Ishikawa (cell line): ENCODE data around the gene ZNF10.

Source experiments
- CEBPB ChIP-seq: IDR thresholded peaks from 2 replicates; pipeline ENCODE4 v1.6.1; 2012
- CREB1 ChIP-seq: IDR thresholded peaks from 2 replicates; pipeline ENCODE4 v1.6.1; 2012; ENCODE audit warnings: low read depth
- EGR1 ChIP-seq: IDR thresholded peaks from 2 replicates; pipeline ENCODE4 v1.6.1; 2012
- EP300 ChIP-seq: IDR thresholded peaks from 2 replicates; pipeline ENCODE4 v1.6.1; 2012; ENCODE audit warnings: borderline replicate concordance
- FOXM1 ChIP-seq: IDR thresholded peaks from 2 replicates; pipeline ENCODE4 v1.6.1; 2012; ENCODE audit warnings: low read depth, borderline replicate concordance
- MAX ChIP-seq: IDR thresholded peaks from 2 replicates; pipeline ENCODE4 v1.6.1; 2012
- NFIC ChIP-seq: IDR thresholded peaks from 2 replicates; pipeline ENCODE4 v1.6.1; 2012
- RAD21 ChIP-seq: IDR thresholded peaks from 2 replicates; pipeline ENCODE4 v1.6.1; 2012; ENCODE audit warnings: low read depth
- REST ChIP-seq: IDR thresholded peaks from 2 replicates; pipeline ENCODE4 v1.6.1; 2012; ENCODE audit warnings: low read depth, mild to moderate bottlenecking
- TAF1 ChIP-seq: IDR thresholded peaks from 2 replicates; pipeline ENCODE4 v1.6.1; 2012; ENCODE audit warnings: low read depth, mild to moderate bottlenecking
- TCF12 ChIP-seq: IDR thresholded peaks from 2 replicates; pipeline ENCODE4 v1.6.1; 2012; ENCODE audit warnings: low read depth
- TEAD4 ChIP-seq: IDR thresholded peaks from 2 replicates; pipeline ENCODE4 v1.6.1; 2012
- USF1 ChIP-seq: IDR thresholded peaks from 2 replicates; pipeline ENCODE4 v1.6.1; 2012
- YY1 ChIP-seq: IDR thresholded peaks from 2 replicates; pipeline ENCODE4 v1.6.1; 2012; ENCODE audit warnings: low read depth
- ZBTB7A ChIP-seq: IDR thresholded peaks from 2 replicates; pipeline ENCODE4 v1.6.1; 2012; ENCODE audit warnings: low read depth

Gene ZNF10

GRCh38 chr12:133129368-133130037 lies 924 bp upstream of the ZNF10 start:
- TF ChIP-seq USF1 = no peak
- peak; percentile 47; the same call in 1 of the 2 replicates for TF ChIP-seq MAX
- TF ChIP-seq REST = peak; percentile 54; the same call in 1 of the 2 replicates
- TF ChIP-seq TEAD4 = no peak

GRCh38 chr12:133130808-133131128 lies 341 bp downstream of the ZNF10 start:
- TF ChIP-seq TAF1 (no peak), RAD21 (no peak), CEBPB (no peak), TEAD4 (no peak), ZBTB7A (no peak), TCF12 (no peak), YY1 (no peak), MAX (no peak), REST (no peak), USF1 (no peak), FOXM1 (no peak)

GRCh38 chr12:133135747-133136146 lies 5.3 kb downstream of the ZNF10 start:
- TF ChIP-seq TAF1 = no peak

GRCh38 chr12:133145981-133146380 lies 15.6 kb downstream of the ZNF10 start:
- TF ChIP-seq CEBPB (no peak), TCF12 (no peak), YY1 (no peak), REST (no peak), NFIC (no peak), TEAD4 (no peak), ZBTB7A (no peak), TAF1 (no peak), CREB1 (no peak), EP300 (no peak), EGR1 (no peak), RAD21 (no peak)

GRCh38 chr12:133156125-133156690 lies 25.8 kb downstream of the ZNF10 start:
- TF ChIP-seq FOXM1 (no peak), CEBPB (no peak), TAF1 (no peak), MAX (no peak), EP300 (no peak), YY1 (no peak), REST (no peak), ZBTB7A (no peak), TCF12 (no peak), RAD21 (no peak), EGR1 (no peak), TEAD4 (no peak), USF1 (no peak)
